Bronchial epithelial cell (primary cell): ENCODE measurements around the gene GNB1L. TPM values are rescaled to one million over a fixed set of nuclear protein-coding genes. Genes with fewer than 3 reads are reported as not detected.

Source experiments
- DNase-seq: peaks from one replicate; pipeline ENCODE4 v3.0.0-alpha.2; 2010; ENCODE audit warnings: low read depth
- FAIRE-seq: peaks from 2 replicates; lab custom pipeline; 2011; peaks lifted over from hg19 to GRCh38; lab: Jason Lieb, UNC
- H3K27me3 ChIP-seq: 2 replicates; pipeline ENCODE4 v1.5.1; 2011; ENCODE audit warnings: low read length; ENCODE audit not compliant: control insufficient read depth, insufficient read depth
- H3K36me3 ChIP-seq: 2 replicates; pipeline ENCODE4 v1.5.1; 2011; ENCODE audit warnings: low read length; ENCODE audit not compliant: control insufficient read depth, insufficient read depth
- H3K4me3 ChIP-seq: 2 replicates; pipeline ENCODE4 v1.5.1; 2011; ENCODE audit warnings: mild to moderate bottlenecking, low read depth, low read length, control low read depth
- total RNA-seq: library from RNA; depleted of rRNA; stranded (reverse); fragments of >200 nt; gene quantifications from 2 replicates; pipeline ENCODE4 v1.2.1, GENCODE V29; 2014
- TF ChIP-seq, protein P1 (sequence below): IDR thresholded peaks from 2 replicates; pipeline ENCODE4 v1.5.1; 2011; ENCODE audit warnings: mild to moderate bottlenecking, moderate library complexity, low read length, control low read depth, inconsistent platforms; ENCODE audit not compliant: insufficient read depth, severe bottlenecking

The GNB1L gene, protein sequence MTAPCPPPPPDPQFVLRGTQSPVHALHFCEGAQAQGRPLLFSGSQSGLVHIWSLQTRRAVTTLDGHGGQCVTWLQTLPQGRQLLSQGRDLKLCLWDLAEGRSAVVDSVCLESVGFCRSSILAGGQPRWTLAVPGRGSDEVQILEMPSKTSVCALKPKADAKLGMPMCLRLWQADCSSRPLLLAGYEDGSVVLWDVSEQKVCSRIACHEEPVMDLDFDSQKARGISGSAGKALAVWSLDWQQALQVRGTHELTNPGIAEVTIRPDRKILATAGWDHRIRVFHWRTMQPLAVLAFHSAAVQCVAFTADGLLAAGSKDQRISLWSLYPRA
- 2.8 and 7.6 TPM in 2 replicates for total RNA-seq

DNA sequence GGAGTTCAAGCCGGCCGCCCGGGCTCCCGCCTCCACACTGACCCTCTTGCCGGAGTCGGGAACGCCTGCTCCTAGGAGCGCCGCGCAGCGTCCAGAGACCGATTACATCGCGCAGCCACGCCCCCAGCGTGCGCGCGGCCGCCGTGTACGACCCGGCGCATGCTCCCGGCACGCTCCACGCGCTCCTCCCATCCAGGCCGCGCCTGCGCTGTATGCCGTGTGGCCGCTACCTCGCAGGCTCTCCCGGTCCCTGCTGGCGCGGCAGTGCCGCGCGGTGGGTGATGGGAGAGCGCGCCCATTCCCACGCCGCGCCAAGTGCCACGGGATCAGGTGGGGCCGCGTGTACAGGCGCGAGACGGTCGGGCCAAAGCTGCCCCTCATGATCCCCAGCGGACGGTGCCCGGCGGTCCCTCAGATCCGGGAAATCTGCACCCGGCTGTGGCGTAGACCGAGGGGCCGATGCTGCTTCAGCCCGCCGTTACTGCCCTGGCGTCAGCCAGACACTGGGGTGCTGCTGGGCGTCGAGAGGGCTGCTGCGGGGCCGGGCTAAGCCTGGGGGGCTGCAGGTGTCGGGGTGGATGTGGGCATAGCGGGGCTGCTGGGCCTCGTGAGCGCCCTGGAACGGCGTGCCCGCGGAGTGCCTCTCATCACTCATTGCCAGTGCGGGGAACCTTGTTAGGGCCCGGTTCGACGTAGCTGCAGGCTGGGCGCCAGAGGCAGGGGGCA lies at the start of gene GNB1L, which contains the start of gene RTL10:
GNB1L (minus strand) TSS at position 97 of the 726 bp plus-strand sequence. CDS start 33,519 bp downstream, outside the sequence.
RTL10 (minus strand) TSS at position 97 of the 726 bp plus-strand sequence. CDS start 2,613 bp downstream, outside the sequence.
- FAIRE-seq = no peak
- TF ChIP-seq, protein P1, sequence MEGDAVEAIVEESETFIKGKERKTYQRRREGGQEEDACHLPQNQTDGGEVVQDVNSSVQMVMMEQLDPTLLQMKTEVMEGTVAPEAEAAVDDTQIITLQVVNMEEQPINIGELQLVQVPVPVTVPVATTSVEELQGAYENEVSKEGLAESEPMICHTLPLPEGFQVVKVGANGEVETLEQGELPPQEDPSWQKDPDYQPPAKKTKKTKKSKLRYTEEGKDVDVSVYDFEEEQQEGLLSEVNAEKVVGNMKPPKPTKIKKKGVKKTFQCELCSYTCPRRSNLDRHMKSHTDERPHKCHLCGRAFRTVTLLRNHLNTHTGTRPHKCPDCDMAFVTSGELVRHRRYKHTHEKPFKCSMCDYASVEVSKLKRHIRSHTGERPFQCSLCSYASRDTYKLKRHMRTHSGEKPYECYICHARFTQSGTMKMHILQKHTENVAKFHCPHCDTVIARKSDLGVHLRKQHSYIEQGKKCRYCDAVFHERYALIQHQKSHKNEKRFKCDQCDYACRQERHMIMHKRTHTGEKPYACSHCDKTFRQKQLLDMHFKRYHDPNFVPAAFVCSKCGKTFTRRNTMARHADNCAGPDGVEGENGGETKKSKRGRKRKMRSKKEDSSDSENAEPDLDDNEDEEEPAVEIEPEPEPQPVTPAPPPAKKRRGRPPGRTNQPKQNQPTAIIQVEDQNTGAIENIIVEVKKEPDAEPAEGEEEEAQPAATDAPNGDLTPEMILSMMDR = peak; percentile 40
- peak within 1 kb of the TSS; percentile 87 for H3K4me3 ChIP-seq
- H3K36me3 ChIP-seq = peaks cover 16% of the 10 kb centered on the region
- H3K27me3 ChIP-seq = no peaks in the 10 kb centered on the region
- DNase-seq = peak; percentile 91

DNA sequence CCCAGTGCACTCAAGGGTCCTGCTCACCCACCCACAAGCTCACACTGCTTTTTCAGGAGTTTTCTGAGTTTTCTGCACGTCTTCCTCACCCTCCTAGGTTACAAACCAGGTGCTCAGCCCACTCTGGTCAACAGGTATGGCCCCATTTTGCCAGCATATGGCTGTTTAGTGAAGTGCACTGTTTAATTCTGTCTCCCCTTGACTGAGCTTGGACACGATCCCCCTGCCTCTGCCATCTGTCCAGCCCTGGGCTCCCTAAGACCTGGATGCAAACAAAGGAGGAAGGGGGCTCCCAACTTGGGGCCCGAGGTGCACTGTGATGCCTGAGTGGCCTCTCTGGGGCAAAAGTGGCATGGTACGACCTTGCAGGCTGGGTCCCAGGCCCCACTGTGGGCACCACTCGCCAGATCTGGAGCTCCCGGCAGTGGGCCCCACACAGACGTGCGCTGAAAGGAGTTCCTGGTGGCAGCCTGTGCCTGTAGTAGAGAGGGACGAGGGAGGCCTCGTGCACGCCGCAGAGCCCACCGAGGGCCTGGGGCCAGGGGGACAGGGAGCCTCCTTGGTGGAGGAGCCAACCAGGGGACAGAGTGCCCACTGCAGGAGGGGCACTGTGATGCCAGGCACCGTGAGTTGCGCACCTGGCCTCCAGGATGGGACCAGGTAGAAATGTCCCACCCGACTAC lies 49.6 kb upstream of the GNB1L start:
- FAIRE-seq (no peak), DNase-seq (no peak)
- H3K36me3 ChIP-seq = peaks cover 4% of the 10 kb centered on the region

DNA sequence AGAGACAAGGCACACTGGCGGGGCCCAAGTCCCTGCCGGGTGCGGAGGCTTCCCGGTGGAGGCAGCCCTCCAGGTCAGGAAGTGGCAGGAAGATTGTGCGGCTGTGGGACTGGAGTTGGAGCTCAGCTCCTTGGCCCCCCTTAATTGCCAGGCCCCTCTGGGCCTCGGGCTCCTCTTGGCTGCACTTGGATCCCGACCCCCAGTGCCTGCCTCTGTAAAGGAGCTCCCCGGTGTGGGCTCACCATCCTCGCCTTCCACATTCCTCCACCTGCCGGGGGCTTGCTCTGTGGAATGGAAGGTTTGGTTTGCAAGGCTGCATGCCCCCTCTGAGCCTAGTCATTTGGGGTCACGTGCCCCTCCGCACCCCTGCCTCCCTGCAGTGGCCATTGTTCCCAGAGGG lies 48.8 kb upstream of the GNB1L start:
- H3K36me3 ChIP-seq = peaks cover 4% of the 10 kb centered on the region
- FAIRE-seq = no peak

More for the DNA sequence above, 49.6 kb upstream of the GNB1L start:
- H3K4me3 ChIP-seq = no peak overlapping the region
- H3K27me3 ChIP-seq = no peaks in the 10 kb centered on the region
- TF ChIP-seq, protein P1 = no peak

DNA sequence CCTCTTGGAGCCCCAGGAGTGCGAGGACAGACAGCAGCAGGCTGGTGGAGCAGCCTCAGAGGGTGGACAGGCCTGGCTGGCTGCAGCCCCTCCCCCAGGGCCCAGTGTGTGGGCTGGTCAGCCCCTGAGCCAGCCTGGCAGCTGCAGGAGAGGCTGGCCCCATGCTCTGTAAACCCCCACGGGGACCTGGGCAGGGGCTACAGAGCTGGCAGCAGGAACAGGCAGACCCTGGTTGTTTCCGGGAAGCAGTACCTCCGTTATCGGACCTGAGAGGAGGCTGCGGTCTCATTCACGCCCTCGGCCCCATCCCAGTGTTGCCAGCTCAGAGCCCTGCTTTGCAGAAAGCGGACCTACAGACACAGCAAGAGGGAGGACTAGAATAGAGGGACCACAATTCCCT lies 48.4 kb upstream of the GNB1L start:
- Histone ChIP-seq H3K36me3 (peaks cover 3% of the 10 kb centered on the region), H3K4me3 (no peak overlapping the region), H3K27me3 (no peaks in the 10 kb centered on the region)
- no peak for FAIRE-seq
- no peak for DNase-seq
- TF ChIP-seq, protein P1 = no peak

More for the DNA sequence above, 48.8 kb upstream of the GNB1L start:
- no peaks in the 10 kb centered on the region for H3K27me3 ChIP-seq
- DNase-seq = no peak
- TF ChIP-seq, protein P1 = no peak
- H3K4me3 ChIP-seq = no peak overlapping the region

DNA sequence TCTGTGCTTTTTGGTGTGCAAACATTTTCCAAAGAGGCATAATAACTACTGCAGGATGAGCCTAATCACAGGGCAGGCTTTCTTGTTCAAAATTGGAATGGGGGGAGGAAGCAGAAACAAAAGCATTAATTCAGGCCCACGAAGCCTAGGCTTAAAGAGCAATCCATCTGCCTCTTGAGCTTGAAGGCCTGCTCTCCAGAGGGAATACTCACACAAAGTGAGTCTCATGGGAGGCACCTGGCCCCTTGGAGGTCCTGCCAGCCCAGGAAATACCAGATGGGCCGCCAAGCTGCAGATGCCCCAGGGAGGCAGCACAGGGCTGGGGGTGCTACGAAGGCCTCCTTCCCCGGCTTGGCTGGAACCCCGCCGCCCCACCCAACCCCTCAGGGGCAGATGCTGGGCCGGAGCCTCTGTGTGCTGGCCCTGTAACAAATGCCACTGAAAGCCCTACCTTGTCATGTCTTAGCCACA lies 47.6 kb upstream of the GNB1L start:
- Histone ChIP-seq H3K36me3 (peaks cover 2% of the 10 kb centered on the region), H3K27me3 (no peaks in the 10 kb centered on the region), H3K4me3 (no peak overlapping the region)
- TF ChIP-seq, protein P1 = no peak
- no peak for FAIRE-seq
- DNase-seq = no peak
